Measurements from ENCODE around the gene CEMIP.

DNA sequence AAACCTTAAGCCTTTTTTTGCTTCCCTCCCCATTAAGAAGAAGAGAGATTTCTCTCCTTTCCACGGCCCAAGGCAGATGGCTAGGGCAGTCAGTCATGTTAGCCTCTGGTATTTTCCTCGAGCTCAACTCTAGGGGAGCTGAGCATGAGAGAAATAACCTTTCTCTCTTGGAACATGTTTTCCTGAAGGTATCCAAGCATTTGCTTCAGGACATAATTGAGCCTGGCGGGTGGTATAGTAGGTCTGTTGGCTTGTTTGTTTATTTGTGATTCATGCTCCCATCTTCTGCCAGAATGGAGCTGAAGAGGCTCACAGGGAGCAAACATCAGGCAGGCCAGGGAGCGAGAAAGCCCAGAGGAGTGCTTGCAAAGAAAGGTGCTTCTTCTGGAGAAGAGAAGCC is 108.0 kb downstream of the CEMIP start:
- TF ChIP-seq, protein P1, sequence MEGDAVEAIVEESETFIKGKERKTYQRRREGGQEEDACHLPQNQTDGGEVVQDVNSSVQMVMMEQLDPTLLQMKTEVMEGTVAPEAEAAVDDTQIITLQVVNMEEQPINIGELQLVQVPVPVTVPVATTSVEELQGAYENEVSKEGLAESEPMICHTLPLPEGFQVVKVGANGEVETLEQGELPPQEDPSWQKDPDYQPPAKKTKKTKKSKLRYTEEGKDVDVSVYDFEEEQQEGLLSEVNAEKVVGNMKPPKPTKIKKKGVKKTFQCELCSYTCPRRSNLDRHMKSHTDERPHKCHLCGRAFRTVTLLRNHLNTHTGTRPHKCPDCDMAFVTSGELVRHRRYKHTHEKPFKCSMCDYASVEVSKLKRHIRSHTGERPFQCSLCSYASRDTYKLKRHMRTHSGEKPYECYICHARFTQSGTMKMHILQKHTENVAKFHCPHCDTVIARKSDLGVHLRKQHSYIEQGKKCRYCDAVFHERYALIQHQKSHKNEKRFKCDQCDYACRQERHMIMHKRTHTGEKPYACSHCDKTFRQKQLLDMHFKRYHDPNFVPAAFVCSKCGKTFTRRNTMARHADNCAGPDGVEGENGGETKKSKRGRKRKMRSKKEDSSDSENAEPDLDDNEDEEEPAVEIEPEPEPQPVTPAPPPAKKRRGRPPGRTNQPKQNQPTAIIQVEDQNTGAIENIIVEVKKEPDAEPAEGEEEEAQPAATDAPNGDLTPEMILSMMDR (optimal IDR thresholded peaks at IDR 0.05 in 1 of 3, IDR thresholded peaks at IDR 0.05 in 1 of 3, conservative IDR thresholded peaks at IDR 0.05 in 1 of 3; ENCODE audit: extremely low read depth in 1 of 3, insufficient read depth in 2 of 3, low read length in 3 of 3), result no peak
- no peak for TF ChIP-seq EZH2 (IDR thresholded peaks at IDR 0.05; ENCODE audit: low read length)

Measured in keratinocyte (primary cell).